NCI-H345 treated with DMSO at 0.1 percent for 48 hours (cell line): ENCODE data around the gene RER1.

ENCODE experiments used
- DNase-seq: peaks from one replicate; lab custom pipeline; 2025; ENCODE audit not compliant: unreplicated experiment; lab: John Stamatoyannopoulos, UW

RER1 gene

DNA sequence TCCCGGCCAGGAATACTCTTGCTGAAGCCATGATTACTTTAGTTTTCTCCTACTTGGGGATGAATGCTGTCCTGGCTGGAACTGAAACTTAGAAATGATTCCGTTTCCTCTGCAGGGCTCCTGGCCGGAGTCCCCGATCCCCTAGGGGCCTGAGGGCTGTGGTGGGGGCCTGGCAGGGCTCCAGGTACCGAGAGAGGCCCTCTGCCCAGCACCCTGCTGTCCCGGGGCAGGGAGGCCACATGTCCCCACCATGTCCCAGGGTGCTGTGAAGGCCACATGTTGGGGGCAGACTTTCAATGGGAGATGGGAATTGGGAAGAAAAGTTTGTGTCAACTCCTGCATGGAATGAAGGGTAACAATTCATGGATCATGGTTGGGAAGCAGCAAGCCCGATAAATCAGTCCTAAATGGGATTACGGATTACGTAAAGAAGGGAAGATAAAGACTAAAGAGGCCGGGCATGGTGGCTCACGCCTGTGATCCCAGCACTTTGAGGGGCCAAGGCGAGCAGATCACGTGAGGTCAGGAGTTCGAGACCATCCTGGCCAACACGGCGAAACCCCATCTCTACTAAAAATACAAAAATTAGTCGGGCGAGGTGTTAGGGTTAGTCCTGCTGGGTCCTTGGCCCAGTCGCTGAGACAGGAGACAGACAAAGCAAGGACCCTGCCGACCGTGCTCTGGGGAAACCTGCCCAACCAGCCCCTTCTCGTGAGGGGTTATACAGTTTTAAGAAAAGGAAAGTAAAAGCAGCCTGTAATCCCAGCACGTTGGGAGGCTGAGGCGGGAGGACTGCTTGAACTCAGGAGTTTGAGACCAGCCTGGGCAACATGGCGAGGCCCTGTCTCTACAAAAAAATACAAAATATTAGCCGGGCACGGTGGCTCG lies 37.8 kb upstream of the RER1 start:
- no peak for DNase-seq

DNA sequence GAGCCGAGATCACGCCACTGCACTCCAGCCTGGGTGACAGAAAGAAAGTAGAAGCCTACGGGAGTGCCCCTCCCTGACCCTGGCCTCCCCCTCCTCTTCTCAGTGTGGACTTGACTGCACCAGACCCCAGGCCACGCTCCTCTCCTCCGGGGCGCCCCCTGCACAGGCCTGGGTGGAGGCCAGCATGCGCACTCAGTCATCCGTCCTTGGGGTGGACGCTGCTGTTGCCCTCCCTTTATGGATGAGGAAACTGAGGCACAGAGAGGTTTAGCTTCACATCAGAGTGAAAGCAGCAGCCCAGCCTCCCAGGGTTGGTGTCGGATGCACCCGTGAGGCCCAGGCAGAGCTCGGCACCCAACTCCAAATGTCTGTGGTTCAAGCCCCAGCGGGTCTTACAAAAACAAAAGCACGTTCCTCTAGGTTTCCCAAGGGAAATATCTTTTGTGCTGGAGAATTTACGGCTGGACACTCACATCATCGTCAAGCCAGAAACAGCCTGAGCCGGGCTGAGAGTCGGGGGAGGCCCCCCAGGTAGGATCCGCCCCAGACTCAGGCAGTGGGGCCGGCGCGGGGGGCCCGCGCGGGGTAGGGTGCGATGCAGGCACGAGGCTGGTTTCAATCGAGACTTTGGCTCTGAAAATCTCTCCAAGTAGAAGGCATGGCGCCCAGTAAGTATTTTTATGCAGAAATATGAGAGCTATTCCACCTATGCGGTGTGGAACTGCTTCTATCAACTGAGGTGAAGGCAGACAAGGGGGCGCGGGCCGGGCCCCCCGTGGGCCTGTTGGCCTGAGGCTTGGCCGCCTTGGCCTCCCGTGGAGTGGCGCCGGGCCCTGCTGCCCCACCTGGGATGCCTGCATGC lies 36.9 kb upstream of the RER1 start:
- DNase-seq: no peak

DNA sequence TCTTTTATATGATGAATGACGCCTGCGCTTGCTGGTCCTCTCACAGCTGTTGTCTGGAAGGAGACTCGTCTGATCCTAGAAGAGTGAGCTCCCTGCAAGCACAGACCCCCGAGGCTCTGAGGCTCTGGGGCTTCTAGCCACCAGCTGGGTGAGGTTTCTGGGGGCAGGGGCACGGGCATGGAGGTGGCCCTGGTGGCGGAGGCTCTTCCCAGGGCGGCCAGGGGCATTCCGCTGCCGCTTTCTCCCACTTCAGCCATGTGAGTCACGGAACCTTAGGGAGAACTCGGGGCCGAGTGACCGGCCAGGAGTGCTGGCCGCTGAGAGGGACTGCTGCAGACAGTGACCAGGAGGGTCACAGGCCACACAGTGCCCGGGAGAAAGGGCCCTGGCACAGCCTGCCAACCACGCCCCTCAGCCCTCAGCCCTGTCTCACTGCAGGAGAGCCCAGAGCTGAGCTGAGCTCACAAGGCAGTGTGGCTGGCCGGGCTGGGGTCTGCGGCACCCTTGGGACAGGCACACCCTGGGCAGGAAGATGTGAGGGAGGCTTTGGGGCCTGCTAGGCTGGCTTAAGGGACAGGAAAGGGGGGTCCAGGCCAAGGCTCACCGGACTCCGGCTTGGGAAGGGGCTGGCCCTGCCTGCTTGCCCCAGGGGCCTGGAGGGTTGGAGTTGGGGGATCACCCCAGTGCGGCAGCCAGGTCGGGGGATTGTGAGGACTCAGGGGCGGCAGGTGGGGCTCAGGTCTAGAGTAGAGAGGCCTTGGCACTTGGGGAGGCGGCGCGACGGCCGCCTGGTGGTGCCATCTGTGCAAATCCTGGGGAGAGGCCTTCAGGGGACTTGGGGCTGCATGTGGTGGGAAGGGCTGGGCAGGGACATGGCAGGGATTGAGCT lies 36.0 kb upstream of the RER1 start:
- no peak for DNase-seq

- no peak for DNase-seq
Measured at GRCh38 chr1:2356401-2356800, 35.2 kb upstream of the RER1 start.

- no peak for DNase-seq
Measured at GRCh38 chr1:2356911-2357845, 34.5 kb upstream of the RER1 start.

- DNase-seq: no peak
Measured at GRCh38 chr1:2358072-2358471, 33.6 kb upstream of the RER1 start.

- no peak for DNase-seq
Measured at GRCh38 chr1:2358651-2359640, 32.7 kb upstream of the RER1 start.

DNA sequence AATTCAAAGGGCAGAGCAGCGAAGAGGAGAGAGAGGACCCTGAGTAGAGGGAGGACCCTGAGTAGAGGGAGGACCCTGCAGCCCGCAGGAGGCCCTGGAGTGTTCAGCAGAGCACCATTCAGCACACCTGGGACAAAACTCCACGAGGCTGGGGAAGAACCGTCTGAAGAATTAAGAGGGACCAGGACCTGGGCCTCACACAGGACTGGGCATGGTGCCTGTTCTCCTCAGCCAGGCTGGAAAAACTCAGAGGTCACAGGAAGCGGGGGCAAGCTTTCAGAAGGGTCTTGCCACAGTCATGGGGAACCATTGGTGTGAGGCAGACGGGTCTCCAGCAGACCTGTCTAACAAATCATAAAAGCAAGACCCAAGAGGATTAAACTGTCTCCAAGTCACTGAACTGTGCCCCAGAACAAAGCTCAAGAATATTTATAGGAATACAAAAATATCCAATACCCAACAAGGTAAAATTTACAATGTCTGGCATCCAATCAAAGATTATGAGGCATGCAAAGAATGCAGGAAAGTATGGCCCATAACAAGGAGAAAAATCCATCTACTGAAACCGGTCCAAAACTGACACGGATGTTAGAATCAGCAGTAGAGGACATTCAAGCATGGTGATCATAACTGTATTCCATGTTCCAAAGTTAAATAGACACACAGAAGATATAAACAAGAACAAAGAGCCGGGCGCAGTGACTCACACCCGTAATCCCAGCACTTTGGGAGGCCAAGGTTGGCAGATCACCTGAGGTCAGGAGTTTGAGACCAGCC lies 30.9 kb upstream of the RER1 start:
- no peak for DNase-seq

DNA sequence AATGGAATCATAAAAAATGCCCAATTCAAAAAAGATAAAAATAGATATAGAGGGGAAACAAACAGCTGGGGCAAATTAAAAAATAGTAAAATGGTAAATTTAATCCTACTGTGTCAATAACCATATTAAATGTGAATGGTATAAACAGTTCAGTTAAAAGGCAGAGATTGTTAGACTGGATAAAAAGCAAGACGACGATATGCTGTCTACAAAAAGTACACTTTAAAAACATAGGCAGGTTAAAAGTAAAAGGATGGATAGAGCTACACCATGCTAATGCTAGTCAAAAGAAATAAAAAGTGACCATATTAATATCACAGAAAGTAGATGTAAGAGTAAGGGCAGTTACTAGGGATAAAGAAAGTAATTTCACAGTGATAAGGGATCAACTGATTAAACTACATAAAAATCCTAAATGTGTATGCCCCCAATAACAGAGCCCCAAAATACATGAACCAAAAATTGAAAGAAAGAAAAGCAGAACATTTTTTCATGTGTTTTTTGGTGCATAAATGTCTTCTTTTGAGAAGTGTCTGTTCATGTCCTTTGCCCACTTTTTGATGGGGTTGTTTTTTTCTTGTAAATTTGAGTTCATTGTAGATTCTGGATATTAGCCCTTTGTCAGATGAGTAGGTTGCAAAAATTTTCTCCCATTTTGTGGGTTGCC lies 27.7 kb upstream of the RER1 start:
- no peak for DNase-seq

DNA sequence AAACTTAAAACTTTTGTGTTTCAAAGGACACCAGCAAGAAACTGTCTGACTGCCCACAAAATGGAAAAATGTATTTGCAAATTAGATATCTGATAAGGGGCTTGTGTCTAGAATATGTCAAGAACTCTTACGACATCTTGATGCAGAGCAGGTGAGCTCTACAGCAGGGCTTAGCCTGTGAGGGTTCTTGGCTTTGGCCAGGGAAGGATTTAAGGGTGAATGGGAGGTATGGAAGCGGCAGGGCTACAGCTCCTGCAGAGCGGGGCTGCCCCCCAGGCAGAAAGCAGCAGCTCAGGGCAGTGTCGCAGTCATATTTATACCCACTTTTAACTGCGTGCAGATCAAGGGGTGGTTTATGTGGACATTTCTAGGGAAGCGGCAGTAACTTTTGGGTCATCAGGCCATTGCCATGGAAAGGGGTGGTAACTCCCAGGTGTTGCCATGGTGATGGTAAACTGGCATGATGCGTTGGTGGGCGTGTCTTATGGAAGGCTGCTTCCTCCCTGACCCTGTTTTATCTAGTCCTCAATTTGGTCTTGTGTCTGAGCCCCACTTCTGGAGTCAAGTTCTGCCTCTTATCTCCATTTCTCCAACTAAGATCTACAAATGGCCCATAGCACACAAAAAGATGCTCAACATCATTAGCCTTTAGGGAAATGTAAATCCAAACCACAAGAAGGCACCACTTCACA lies 23.4 kb upstream of the RER1 start:
- DNase-seq: no peak

DNA sequence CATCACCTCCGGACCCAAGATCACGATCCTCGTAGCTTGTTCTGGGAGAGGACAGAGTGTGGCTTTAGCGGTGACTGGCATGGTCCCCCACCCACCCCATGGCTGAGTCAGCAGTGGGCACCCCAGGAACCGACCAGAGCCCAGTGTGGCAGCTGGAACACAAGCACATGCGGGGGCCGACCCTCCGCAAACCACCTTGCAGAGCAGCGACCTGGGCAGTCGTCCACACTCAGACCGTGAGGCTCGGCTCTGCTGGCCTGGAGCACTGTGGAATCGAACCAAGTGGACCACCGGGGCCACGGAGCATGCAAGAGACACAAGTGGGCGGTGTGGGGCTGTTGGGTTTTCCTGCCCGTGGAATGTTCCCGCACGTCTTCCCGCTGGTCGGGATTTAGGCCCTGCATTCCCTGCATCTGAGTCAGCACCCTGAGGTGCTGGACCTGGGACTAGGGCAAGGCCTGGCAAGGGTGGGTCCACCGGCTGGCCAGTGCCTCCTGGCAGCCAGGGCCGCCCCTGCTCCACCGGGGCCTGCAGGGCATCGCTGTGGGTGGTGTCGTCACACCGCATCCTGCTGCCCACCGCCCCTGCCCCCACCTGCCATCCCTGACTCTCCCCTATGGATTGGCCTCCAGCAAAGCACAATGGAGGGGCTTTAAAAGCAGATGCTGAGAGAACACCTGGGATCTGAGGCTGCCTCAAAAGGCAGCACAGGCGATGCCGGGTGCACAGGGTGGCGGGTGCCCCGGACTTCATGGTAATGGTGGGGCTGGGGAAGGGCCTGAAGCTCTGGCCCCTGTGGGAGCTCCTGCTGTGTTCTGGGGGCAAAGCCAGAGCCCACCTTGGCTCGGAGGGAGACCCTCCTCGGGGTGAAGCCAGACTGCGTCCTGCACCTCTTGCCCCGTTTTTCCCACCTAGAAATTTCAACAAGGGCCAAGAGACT lies 18.8 kb upstream of the RER1 start:
- no peak for DNase-seq

GRCh38 chr1:2373551-2374251 lies 17.9 kb upstream of the RER1 start:
- no peak for DNase-seq

DNA sequence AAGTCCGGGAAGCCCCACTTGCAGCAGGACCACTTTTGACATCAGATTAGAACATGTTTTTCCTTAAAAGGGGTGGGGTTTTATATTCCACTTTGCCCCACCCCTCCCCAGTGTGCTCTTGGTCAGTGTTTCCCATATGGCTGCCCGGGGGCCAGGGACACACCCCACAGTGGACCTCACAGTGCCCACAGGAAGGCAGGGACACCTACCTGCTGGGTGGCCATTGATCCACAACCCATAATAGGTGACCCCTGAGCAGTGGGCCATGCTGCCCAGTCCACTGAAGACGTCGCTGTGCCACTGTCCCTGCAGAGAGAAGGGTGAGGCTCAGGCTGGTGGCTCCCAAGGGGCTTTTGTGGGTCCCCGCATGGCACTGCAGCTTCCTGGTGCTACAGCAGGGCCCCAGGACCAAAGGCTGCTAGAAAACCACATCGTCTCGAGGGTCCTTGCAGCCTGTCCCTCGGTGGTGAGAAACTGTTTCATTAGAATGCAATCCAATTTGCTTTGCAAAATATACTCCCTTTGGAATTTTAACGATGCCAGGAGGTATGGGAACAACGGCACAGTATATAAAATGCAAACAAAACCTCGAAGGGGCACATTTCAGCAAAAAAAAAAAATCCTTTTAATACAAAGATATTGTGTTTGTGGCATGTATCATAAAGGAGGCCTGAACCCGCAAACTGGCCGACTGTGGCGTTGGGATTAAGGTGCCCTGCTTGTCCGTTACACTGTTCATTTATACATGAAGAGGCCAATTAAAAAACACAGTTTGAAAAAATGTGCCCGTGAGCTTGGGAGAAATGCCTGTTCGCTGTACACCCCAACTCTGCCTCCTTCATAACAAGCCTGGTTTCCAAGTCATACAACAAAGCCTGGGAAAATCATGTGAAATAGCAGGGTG lies 17.1 kb upstream of the RER1 start:
- no peak for DNase-seq

DNA sequence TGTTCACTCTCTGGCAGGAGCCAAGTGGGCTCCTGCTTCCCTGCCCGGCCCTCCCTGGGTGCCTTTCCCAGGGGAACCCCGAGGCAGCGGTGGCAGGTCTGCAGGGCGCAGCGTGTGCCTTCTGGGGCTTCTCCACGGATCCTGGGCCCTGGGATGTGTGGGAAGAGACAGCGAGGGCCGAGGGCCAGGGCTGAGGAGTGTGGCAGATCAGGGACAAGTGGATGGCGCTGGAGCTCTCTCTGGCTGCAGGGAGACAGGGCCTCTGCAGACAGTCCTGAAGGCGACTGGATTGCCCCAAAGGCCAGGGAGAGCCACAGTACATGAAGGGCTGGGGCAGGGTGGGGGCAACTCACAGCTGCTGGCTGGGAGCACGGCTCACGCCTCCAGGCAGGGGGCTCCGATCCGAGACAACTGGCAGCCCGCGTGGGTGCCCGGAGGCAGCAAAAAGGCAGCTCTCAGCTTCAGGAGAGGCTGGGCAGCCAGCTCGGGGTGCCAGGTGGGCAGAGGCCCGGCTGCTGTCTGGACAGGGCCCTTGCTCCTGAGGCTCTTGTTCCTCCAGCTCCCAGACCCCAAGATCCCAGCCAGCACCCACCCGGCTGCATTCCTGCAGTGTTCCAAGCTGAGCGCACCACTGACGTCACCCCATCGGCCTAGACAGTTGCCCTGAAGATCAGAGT lies 16.3 kb upstream of the RER1 start:
- no peak for DNase-seq
